Keratinocyte (primary cell): ENCODE results near the gene TNIK. TPM values are rescaled to one million over a fixed set of nuclear protein-coding genes. Genes with fewer than 3 reads are reported as not detected.

Source experiments
- DNase-seq: peaks from one replicate; pipeline ENCODE4 v3.0.0-alpha.2; 2011; ENCODE audit warnings: low read depth, missing footprints, low spot score
- FAIRE-seq: peaks from 2 replicates; lab custom pipeline; 2011; peaks lifted over from hg19 to GRCh38; lab: Jason Lieb, UNC
- H2AFZ ChIP-seq: 2 replicates; pipeline ENCODE4 v1.6.0; 2012; ENCODE audit warnings: low read length, control low read depth, inconsistent platforms; ENCODE audit not compliant: control insufficient read depth
- H3K27ac ChIP-seq: 2 replicates; pipeline ENCODE4 v1.5.1; 2011; ENCODE audit warnings: low read length; ENCODE audit not compliant: control insufficient read depth, insufficient read depth
- H3K27me3 ChIP-seq: 3 replicates; pipeline ENCODE4 v1.6.0; 2011; ENCODE audit warnings: low read length; ENCODE audit not compliant: control insufficient read depth, insufficient read depth; ENCODE audit errors: extremely low read depth
- H3K36me3 ChIP-seq, 2 experiments: 2 replicates in 1 of 2; 3 replicates in 1 of 2; pipeline ENCODE4 v1.5.1; 2011; ENCODE audit warnings: low read length in 2 of 2, mild to moderate bottlenecking in 1 of 2; ENCODE audit not compliant: control insufficient read depth in 2 of 2, insufficient read depth in 2 of 2; ENCODE audit errors: extremely low read depth in 1 of 2
- H3K4me1 ChIP-seq: 3 replicates; pipeline ENCODE4 v1.5.1; 2011; ENCODE audit warnings: low read length; ENCODE audit not compliant: control insufficient read depth, insufficient read depth; ENCODE audit errors: extremely low read depth
- H3K4me2 ChIP-seq: 3 replicates; pipeline ENCODE4 v1.6.0; 2011; ENCODE audit warnings: low read depth, low read length; ENCODE audit not compliant: control insufficient read depth, insufficient read depth; ENCODE audit errors: extremely low read depth
- H3K4me3 ChIP-seq, 3 experiments: fragments of 200-600 bp in 1 of 3; sonication (generic) in 1 of 3; 2 replicates in 2 of 3; 3 replicates in 1 of 3; pipeline ENCODE4 v1.5.1; 2011 to 2016; ENCODE audit warnings: low read length in 3 of 3, mild to moderate bottlenecking in 3 of 3, control low read depth in 2 of 3, inconsistent platforms in 1 of 3, low read depth in 1 of 3, mixed read lengths in 1 of 3, mixed run types in 1 of 3, moderate library complexity in 1 of 3; ENCODE audit not compliant: control insufficient read depth in 2 of 3, insufficient read depth in 2 of 3; ENCODE audit errors: extremely low read depth in 1 of 3
- H3K79me2 ChIP-seq: 2 replicates; pipeline ENCODE4 v1.6.0; 2012; ENCODE audit warnings: low read length; ENCODE audit not compliant: control insufficient read depth, insufficient read depth
- H3K9ac ChIP-seq: 3 replicates; pipeline ENCODE4 v1.6.0; 2011; ENCODE audit warnings: low read length; ENCODE audit not compliant: control insufficient read depth, insufficient read depth; ENCODE audit errors: extremely low read depth
- H3K9me1 ChIP-seq: 3 replicates; pipeline ENCODE4 v1.6.0; 2011; ENCODE audit warnings: low read length; ENCODE audit not compliant: control insufficient read depth, insufficient read depth; ENCODE audit errors: extremely low read depth
- H3K9me3 ChIP-seq: 2 replicates; pipeline ENCODE4 v1.5.1; 2012; ENCODE audit warnings: low read depth, low read length; ENCODE audit not compliant: control insufficient read depth
- H4K20me1 ChIP-seq: 3 replicates; pipeline ENCODE4 v1.6.0; 2011; ENCODE audit warnings: low read length; ENCODE audit not compliant: control insufficient read depth, insufficient read depth; ENCODE audit errors: extremely low read depth
- CTCF ChIP-seq, 3 experiments: IDR thresholded peaks in 1 of 3; conservative IDR thresholded peaks in 1 of 3; optimal IDR thresholded peaks in 1 of 3; 2 replicates in 2 of 3; 3 replicates in 1 of 3; pipeline versions ENCODE3 to v1.5.1; 2011; ENCODE audit warnings: low read length in 3 of 3, mild to moderate bottlenecking in 3 of 3, moderate library complexity in 2 of 3, control low read depth in 1 of 3, inconsistent platforms in 1 of 3; ENCODE audit not compliant: insufficient read depth in 2 of 3; ENCODE audit errors: extremely low read depth in 1 of 3
- EZH2 ChIP-seq: IDR thresholded peaks from one replicate; pipeline ENCODE4 v1.6.1; 2012; ENCODE audit warnings: inconsistent platforms, mild to moderate bottlenecking, low read length, moderate library complexity
- dilution Hi-C: fragments of 300-500 bp; cut with MboI; formaldehyde crosslinking; loops from one replicate; pipeline ENCODE4 v1.7.0; 2020; ENCODE audit warnings: low sequenced_read_pairs; ENCODE audit not compliant: extremely low pct_ligation_motif_present
- polyA plus RNA-seq, 5 experiments: library from polyadenylated mRNA; depleted of rRNA in 3 of 5; stranded (reverse) in 3 of 5; stranded (forward) in 1 of 5; unstranded in 1 of 5; fragments of >200 nt; gene quantifications; 1 replicate in 1 of 5; 2 replicates in 3 of 5; 3 replicates in 1 of 5; pipeline versions ENCODE4 v1.2.1 to v1.2.3, GENCODE V29; 2011 to 2012; ENCODE audit warnings: missing spikeins in 2 of 5, low read depth in 1 of 5, low replicate concordance in 1 of 5

The TNIK gene
- polyA plus RNA-seq, 1 donor (not counting 4 experiments of a cell fraction or from before 2014, with no cell fraction given) = 4.4 TPM

GRCh38 chr3:171221597-171221996, 238.6 kb downstream of the TNIK start:
- no peaks in the 10 kb centered on the region for H3K4me1 ChIP-seq
- DNase-seq = no peak
- H4K20me1 ChIP-seq = no peaks in the 10 kb centered on the region
- no peak overlapping the region for H3K4me3 ChIP-seq
- H3K9me1 ChIP-seq = no peaks in the 10 kb centered on the region
- no peaks in the 10 kb centered on the region for H3K27me3 ChIP-seq
- H3K36me3 ChIP-seq = peaks cover 0 to 2% of the 10 kb centered on the region in 2 experiments
- H3K79me2 ChIP-seq = no peaks in the 10 kb centered on the region
- H3K4me2 ChIP-seq = no peak overlapping the region
- TF ChIP-seq CTCF (optimal IDR thresholded peaks at IDR 0.05 in 1 of 3, IDR thresholded peaks at IDR 0.05 in 1 of 3, conservative IDR thresholded peaks at IDR 0.05 in 1 of 3; ENCODE audit: extremely low read depth in 1 of 3, insufficient read depth in 2 of 3, low read length in 3 of 3) = no peak
- TF ChIP-seq EZH2 = no peak
- no peak overlapping the region for H2AFZ ChIP-seq
- no peak for FAIRE-seq
- H3K9ac ChIP-seq = no peak overlapping the region
- no peak overlapping the region for H3K27ac ChIP-seq
- H3K9me3 ChIP-seq = no peaks in the 10 kb centered on the region
- dilution Hi-C loops = no loop called here

- Histone ChIP-seq H3K27me3 (no peaks in the 10 kb centered on the region), H3K4me1 (no peaks in the 10 kb centered on the region), H3K9ac (no peak overlapping the region), H3K27ac (no peak overlapping the region), H2AFZ (no peak overlapping the region), H4K20me1 (no peaks in the 10 kb centered on the region), H3K9me3 (no peaks in the 10 kb centered on the region), H3K4me3 (no peak overlapping the region), H3K36me3 (peaks cover 0 to 2% of the 10 kb centered on the region in 2 experiments), H3K4me2 (no peak overlapping the region), H3K9me1 (no peaks in the 10 kb centered on the region), H3K79me2 (no peaks in the 10 kb centered on the region)
- no peak for TF ChIP-seq CTCF (optimal IDR thresholded peaks at IDR 0.05 in 1 of 3, IDR thresholded peaks at IDR 0.05 in 1 of 3, conservative IDR thresholded peaks at IDR 0.05 in 1 of 3; ENCODE audit: extremely low read depth in 1 of 3, insufficient read depth in 2 of 3, low read length in 3 of 3)
- no peak for TF ChIP-seq EZH2
- dilution Hi-C loops = no loop called here
- no peak for DNase-seq
- no peak for FAIRE-seq
Observed at GRCh38 chr3:171221104-171221503, 239.1 kb downstream of the TNIK start.
